Uterus (tissue), 2 donors: Measurements from ENCODE around the gene GNB5.

ENCODE experiments used
- CTCF ChIP-seq, 4 experiments: fragments of 200-600 bp in 2 of 4; fragments of 450-650 bp in 2 of 4; sonication (generic) in 2 of 4; IDR thresholded peaks; one replicate each; pipeline ENCODE4 v1.5.1; 2016 to 2019; ENCODE audit warnings: antibody characterized with exemption in 4 of 4, mild to moderate bottlenecking in 2 of 4, moderate library complexity in 1 of 4
- POLR2A ChIP-seq, 2 donors: fragments of 450-650 bp; IDR thresholded peaks; one replicate each; pipeline ENCODE4 v1.6.1; 2016; ENCODE audit warnings: antibody characterized with exemption in 2 of 2, mild to moderate bottlenecking in 1 of 2, moderate library complexity in 1 of 2

- no peak for TF ChIP-seq CTCF (IDR thresholded peaks at IDR 0.05)
- TF ChIP-seq POLR2A (IDR thresholded peaks at IDR 0.05), result no peak
Measured at GRCh38 chr15:52161406-52161966, 29.7 kb downstream of the GNB5 start.
